GF-D8 (cell line): ENCODE data around the gene GPN2.
"Not testable (repeated sequence)": the region's sequence is repeated elsewhere in the genome, so short reads cannot be mapped to it uniquely, and the experiment has no call there.

ENCODE experiments used
- DNase-seq: peaks from one replicate; lab custom pipeline; 2025; lab: John Stamatoyannopoulos, UW

The GPN2 gene

DNA sequence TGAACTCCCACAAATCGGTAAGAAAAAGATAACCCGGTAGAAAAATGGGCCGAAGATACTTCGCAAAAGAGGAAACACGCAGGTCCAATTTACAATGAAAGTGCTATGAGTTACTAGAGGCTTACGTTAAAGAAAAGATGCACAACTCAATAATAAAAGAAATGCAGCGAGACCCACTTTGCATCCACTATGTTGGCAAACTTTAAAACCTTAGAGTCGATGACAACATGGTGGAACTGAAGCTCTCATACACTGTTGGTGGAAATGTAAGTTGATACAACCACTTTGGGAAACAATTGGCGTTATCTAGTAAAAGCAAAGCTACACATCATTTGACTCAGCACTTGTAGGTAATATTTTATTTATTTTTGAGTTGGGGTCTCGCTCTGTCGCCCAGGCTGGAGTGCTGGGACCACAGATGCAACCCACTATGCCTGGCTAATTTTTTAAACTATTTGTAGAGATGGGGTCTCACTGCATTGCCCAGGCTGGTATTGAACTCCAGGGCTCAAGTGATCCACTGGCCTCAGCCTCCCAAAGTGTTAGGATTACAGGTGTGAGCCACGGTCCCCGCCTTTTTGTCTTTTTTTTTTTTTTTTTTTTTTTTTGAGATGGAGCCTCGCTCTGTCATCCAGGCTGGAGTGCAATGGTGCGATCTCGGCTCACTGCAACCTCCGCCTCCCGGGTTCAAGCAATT is 10.9 kb upstream of the GPN2 start:
- DNase-seq, result no peak

DNA sequence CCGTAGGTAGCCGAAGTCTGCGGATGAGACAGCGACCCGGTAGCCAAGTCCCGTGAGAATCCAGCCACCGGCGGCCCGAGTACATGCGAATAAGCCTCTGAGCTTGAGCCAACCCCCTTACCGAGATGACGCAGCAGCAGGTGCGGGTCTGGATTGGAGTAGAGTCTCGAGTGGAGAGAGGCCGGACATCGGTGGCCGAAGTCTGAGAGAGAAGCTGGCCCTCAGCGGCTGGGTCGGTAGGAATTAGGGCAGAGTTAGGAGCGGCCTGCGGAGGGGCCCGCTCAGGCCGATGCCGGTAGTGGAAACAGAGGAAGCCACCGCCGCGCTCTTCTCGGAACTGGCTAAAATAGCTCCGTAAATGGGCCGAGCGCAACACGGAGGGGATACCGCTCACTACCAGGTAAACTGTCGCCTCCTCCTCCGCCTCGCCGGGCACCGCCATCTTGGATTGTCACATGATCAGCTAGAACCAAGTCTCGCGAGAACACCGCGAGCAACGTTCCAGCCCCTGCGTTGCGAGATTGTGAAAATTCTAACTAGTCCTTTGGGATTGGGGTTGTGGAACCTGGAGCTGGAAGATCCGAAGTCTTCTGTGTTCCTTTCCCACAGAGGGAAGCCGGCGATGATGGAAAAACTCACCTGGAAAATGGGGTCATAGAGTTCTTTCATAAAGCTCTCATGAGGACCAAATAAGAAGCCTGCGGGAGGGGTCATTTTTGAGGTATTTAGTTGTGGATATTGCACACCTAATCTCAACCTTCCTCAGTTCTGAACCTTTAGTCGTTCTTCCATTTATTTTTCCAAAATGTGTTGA is 10.1 kb upstream of the GPN2 start, which contains the start of gene GPATCH3:
Gene GPATCH3, minus strand, starts transcription at position 467 of the 814 bp plus-strand sequence. Its CDS starts 25 bp downstream, at position 442.
- DNase-seq, result peak; percentile 62

DNA sequence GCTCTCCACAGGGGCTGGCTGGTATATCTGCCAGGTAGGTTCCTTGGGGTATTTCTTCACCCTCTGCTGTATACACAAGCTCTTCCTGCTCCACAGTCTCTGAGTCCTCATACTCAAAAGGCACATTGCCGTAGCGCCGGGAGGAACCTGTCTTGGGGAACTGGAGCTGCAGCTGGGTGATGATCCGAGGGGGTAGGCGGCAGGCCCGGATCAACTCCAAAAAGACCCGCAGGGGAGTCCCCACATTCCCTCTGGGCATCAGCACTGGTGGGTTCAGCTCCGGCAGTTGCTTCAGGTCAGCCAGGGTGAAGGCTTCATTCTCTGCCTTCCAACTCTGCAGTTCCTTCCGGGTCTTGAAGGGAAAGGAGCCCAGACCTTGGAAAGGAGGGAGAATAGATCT is 7.3 kb upstream of the GPN2 start:
- no peak for DNase-seq

DNA sequence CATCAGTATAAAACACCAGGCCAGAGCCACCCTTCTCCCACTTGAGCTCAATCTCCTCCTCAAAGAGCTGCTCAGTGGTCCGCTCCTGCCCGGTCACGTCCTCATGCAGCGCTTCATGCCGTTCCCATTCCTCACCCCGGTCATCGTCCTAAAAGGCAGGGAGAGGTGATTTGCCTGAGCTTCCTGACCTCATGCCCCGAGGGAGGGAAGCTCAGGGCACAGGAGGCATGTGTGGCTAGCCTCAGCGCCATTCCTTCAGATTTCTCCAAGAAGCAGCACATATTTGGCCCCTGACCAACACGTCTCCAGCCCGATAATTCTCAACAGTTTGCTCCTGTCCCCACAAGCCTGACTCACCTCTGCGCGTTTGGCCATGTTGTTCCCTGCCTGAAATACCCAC is 4.2 kb upstream of the GPN2 start:
- DNase-seq, result no peak

- no peak for DNase-seq
These were observed 349 bp upstream of the GPN2 start for GRCh38 chr1:26890467-26890796.

- no peak for DNase-seq
These were observed 1.9 kb downstream of the GPN2 start for GRCh38 chr1:26888231-26888630.

DNA sequence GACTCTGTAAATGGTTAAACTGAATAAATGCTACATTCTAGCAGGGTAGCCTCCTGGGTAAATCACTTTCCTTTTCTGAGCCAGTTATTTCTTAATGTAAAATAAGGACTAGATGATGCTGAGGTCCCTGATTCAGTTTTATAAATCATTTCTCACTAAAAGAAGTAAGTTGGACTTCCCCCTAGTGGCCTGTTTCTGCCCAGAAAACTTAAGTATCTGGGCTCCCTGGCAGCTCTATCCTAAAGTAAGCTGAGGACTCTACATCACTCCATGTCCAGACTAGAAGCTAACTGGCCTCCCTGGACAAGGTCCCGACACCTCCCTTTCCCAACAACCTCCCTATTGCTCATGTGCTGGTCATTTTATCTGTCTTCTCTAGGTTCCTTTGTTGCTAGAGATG is 3.0 kb downstream of the GPN2 start:
- no peak for DNase-seq

DNA sequence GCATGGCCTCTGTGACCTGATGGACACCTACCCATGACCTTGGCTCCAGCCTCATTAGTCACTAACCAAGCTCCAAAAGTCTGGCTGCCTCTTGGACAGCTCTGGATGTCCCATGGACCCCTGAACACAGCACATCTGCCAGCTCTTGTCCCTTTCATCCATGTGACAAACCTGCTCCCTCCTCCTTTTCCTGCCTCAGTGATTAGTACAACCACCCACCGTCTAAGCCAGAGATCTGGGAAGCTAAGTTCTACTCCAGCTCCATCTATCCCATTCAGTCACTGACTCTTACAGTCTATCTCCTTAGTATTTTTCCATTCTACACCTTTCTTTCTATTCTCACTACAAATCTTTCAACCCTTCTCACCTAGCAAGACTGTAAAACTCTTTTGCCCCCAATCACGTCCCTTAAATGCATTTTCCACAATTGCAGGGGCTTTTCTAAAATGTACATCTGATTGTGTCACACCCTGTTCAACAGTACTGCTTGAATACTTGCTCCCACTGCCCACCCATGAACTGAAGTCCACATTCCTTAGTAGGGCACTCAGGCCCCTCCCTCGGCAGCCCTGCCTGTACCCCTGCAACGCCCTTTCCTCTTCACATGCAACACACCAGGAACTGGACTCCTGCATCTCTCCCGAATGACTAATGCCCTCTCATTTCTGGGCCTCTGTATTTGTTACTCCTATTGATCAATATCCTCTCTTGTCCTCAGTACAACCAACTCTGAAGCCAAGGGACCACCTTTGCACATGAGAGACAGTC is 7.2 kb downstream of the GPN2 start:
- DNase-seq, result no peak

- DNase-seq, result not testable (repeated sequence)
These were observed 8.5 kb downstream of the GPN2 start for GRCh38 chr1:26881611-26882010.

DNA sequence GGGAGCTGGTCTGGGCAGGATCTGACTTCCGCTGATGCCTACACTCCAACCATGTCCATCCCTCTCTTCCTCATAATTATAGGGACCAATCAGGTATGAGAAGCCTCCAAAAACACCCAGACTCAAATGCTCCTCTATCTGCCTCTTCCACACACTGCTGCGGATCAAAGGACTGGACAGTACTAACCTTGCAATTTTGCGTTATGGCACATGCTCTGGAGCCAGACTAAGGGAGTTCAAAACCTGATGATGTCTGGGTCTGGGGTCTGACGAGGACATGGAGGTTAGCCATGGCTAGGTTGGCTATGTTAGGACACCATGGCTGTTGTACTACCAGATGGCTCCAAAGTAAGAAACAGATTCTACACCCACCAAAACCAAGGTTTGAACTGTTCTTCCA is 10.3 kb downstream of the GPN2 start:
- DNase-seq, result no peak

DNA sequence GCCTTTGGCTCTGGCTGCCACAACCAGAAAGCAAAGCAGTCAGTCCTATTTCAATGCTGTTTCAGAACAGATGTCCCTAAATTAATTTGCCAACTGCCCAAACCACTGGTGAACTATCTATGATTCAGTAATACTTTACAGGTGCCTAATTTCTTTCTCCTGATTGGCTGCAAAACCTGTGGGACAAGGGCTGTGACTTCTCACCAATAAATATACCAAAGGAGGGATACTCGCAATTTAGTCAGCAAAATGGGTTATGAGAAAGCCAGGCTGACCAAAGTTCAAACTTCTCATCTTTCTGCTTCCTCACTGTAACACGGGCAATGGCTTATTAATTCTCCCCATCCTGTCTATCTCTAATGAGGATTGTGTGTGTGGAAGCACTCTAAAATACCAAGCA is 12.8 kb downstream of the GPN2 start:
- no peak for DNase-seq

DNA sequence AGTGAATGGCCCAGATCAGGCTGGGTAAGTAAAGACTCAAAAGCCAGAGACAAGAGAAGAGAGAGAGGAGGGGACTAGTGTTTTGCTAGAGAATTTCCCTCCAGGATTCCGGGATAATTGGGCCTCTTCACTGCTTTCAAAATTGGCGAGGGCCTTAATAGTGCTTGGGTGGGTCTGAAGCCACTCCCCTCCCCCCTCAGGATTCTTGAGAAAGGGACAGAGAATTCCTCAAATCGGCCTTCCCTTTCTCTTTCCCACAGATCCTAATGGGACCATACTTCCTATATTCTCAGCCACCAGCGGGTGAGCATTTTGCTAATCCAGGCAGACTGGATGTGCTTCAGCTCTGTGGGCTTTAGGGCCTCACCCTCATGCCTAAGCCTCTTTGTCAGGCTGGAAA is 15.2 kb downstream of the GPN2 start:
- no peak for DNase-seq

DNA sequence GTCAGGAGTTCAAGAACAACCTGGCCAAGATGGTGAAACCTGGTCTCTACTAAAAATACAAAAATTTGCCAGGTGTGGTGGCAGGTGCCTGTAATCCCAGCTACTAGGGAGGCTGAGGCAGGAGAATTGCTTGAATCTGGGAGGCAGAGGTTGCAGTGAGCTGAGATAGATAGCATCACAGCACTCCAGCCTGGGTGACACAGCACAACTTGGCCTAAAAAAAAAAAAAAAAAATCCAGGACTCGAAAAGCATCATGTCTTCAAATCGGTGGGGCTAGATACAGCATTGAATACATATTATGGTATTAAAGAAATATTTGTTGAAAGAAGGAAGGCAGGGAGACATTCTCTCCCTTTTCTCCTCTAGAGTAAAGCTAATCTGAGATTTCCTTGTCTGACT is 17.0 kb downstream of the GPN2 start:
- not testable (repeated sequence) for DNase-seq

DNA sequence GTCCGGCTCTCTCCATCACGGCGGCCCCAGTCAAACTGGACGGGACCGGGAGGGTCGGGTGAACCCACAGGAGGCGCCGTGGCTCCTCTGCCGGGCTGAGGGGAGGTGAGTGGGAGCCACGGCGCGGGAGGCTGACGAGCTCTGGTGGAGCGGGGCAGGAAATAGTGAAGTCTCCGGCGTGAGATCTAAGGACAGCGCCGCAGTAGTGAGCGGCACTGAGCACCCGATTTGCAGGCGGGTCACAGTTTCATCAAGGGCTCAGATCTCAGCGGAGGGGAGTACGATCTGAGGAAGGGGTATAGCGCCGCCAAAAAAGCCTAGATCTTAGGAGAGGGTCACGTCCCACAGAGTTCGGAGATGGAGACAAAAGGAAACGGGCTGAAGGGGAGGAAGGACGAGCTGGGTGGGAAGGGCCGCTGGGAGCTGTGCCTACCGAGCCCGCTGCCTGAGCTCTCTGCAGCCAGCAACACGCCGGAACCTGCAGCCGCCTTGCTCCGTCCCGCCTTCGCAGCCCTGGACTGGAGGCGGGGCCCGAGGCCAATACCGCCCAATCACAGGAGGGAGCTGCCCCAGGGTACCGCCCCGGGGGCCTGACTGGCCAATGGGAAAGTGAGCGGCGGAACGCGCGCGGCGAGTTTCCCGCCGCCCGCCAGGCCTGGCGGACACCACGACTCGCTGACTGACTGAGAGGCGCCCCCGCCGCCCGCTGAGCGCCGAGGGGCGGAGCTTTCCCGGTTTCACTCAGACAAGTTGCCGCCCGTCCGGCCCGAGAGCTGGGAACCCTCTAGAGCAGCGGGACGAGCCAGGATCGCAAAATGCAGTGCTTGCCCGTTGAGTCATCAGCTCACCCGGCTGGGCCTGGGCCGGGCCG is 25.2 kb downstream of the GPN2 start:
- DNase-seq, result peak; percentile 89

GRCh38 chr1:26863685-26864077 is 26.4 kb downstream of the GPN2 start:
- no peak for DNase-seq

GRCh38 chr1:26862781-26863684 is 27.1 kb downstream of the GPN2 start, which contains the start of gene SFN:
SFN (plus strand) TSS chr1:26863149; CDS start chr1:26863213, 64 bp downstream.
- no peak for DNase-seq

DNA sequence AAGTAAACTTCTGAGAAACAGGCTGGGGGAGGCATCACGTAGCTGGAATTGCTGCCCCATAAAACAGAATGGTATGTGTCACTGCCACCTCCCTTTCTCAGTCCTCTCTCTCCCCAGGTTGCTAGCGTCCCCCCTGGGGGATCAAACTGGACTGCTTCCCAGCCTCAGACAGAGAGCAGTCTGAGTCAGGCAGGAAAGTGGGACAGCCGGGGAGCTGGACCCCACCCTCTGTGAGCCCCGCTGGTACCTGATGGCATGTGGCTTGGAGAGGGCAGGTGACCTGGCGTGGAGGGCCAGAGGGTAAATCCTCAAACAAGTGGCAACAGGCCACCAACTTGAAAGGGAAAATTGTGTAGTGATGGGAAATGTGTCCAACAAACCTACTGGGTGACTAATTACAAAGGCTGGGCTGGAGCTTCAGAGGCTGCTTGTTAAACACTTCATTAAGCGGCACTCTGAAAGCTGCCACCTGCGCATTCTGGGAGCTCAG is 28.1 kb downstream of the GPN2 start:
- DNase-seq, result no peak

DNA sequence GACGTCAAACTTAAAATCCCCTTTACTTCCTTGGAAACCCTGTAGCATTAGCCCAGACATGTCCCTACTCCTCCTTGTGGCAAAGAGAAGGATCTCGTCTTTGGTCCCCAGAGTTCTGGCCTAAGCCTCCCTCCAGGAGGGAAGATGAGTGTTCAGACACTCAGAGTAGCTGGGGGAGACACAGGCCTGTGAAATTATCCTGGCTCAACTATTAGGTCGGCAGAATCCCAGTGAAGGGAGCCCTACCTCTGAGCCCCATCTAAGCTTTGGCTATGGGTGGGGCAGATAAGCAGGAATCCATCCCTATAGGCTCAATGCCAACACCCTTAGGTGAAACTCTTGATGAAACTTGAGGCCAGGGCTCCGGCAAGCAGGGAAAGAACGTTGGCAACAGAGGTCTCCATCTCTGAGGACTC is 28.8 kb downstream of the GPN2 start:
- no peak for DNase-seq

DNA sequence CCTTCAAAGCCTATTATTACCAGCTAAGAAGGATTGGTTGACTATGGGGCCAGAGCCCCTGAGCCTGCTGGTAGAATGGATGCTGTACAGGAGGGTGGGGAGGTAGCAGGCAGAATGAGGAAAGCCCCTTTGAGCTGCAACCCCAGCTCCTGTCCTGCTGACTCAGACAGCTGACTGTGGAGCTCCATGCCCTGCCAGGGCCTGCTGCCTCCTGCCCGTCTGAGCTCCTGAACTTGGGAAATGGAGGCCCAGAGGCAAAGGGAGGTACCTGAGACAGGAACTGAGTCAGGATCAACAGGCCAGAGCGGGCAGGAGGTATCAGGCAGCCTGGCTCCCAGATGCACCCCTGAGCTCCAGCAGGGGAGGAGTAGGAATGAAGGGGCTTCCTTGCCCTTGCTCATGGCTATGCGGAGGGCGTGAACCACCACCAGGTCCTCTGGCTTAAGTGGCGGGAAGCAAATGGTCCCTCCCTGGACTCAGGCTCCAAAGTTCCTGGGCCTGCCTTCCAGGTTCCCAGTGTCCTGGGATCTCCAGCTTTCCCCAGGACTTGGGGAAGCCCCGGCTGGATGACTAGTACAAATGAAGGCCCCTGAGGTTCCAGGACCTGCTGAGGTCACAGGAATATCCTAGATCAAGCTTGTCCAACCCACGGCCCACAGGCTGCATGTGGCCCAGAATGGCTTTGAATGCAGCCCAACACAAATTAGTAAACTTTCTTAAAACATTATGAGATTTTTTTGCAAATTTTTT is 31.0 kb downstream of the GPN2 start:
- no peak for DNase-seq

GRCh38 chr1:26858160-26858559 is 31.9 kb downstream of the GPN2 start:
- DNase-seq, result no peak
